Left lung (tissue), 10 donors: ENCODE data around the gene GET4. TPM values are rescaled to one million over a fixed set of nuclear protein-coding genes. Genes with fewer than 3 reads are reported as not detected.

Source experiments
- ATAC-seq: fragments of 200-7000 bp; cut with Tn5 transposase; one replicate; pipeline ENCODE4 v1.9.1; 2020; ENCODE audit warnings: moderate library complexity
- DNase-seq, 4 donors: peaks; one replicate each; pipeline ENCODE4 v3.0.0-alpha.2; 2013 to 2020
- H3K27ac ChIP-seq, 2 donors: fragments of 200-600 bp; sonication (generic) in 1 of 2; one replicate each; pipeline versions ENCODE4 v1.5.0 to v1.8.0; 2020 to 2021
- H3K27me3 ChIP-seq, 2 donors: fragments of 200-600 bp; sonication (generic) in 1 of 2; one replicate each; pipeline versions ENCODE4 v1.5.0 to v1.8.0; 2020 to 2021
- H3K36me3 ChIP-seq, 2 donors: fragments of 200-600 bp; sonication (generic) in 1 of 2; one replicate each; pipeline versions ENCODE4 v1.5.0 to v1.8.0; 2020 to 2021
- H3K4me1 ChIP-seq, 2 donors: fragments of 200-600 bp; one replicate each; pipeline ENCODE4 v1.8.0; 2021
- H3K4me3 ChIP-seq, 2 donors: fragments of 200-600 bp; sonication (generic) in 1 of 2; one replicate each; pipeline versions ENCODE4 v1.5.0 to v1.8.0; 2020 to 2021; ENCODE audit warnings: mild to moderate bottlenecking in 1 of 2
- H3K9me3 ChIP-seq, 2 donors: fragments of 200-600 bp; sonication (generic) in 1 of 2; one replicate each; pipeline versions ENCODE4 v1.5.0 to v1.8.0; 2020 to 2021
- CTCF ChIP-seq, 2 donors: fragments of 200-600 bp; sonication (generic) in 1 of 2; IDR thresholded peaks; one replicate each; pipeline versions ENCODE4 v1.5.0 to v1.8.0; 2021; ENCODE audit warnings: antibody characterized with exemption in 2 of 2
- intact Hi-C, 2 donors: fragments of 100-400 bp; cut with DNase I; formaldehyde crosslinking; loops; one replicate each; pipeline versions ENCODE4 v1.11.2 to v1.14.2; 2022
- polyA plus RNA-seq, 6 donors: library from polyadenylated mRNA; unstranded; fragments of 120-200 nt; gene quantifications; one replicate each; pipeline ENCODE4 v1.2.1, GENCODE V29; 2013; ENCODE audit not compliant: insufficient read length in 6 of 6
- total RNA-seq, 2 donors: library from RNA; stranded (reverse); fragmentation: NEBNext Ultra II Directional; extraction: Animal tissue kit (Norgen Biotek cat#: 25700); gene quantifications; one replicate each; pipeline ENCODE4 v1.2.1, GENCODE V29; 2021
- donor health status: DM: no; HTN: yes; CAD: no.
- donor health status: DM: no; HTN: no; CAD: no.

The GET4 gene
- total and polyA plus RNA-seq, 8 donors: 25.0 to 39.0 (median 31.1) TPM

DNA sequence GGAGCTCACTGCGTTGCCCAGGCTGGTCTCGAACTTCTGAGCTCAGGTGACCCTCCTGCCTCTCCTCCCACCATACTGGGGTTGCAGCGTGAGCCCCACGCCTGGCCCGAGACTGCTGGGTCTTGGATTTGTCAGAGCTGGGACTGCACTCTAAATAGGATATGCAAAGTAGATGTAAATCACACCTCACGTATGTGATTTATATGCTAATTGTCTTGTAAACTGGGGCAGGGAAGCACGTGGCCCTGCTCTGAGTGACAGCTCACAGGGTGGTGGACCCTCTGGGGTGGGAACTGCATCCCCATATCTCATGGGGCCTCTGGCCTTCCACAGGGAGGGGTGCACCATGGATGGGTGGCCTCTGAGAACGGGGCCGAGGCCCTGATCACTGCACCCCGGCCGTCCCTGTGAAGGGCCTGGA lies 34.1 kb downstream of the GET4 start:
- peak in 1 of 4 donors; percentile 55 for DNase-seq
- no peaks in the 10 kb centered on the region for H3K36me3 ChIP-seq
- TF ChIP-seq CTCF (IDR thresholded peaks at IDR 0.05): no peak
- intact Hi-C loops: loop anchor here in 1 of 2 donors (5.0 kb wide), 1 partner anchor 42 kb away; the partner anchor contains the start of gene ADAP1
- peaks cover 0 to 22% of the 10 kb centered on the region in 2 donors for H3K27me3 ChIP-seq
- no peak for ATAC-seq
- peak overlapping the region in 1 of 2 donors; percentile 45 for H3K27ac ChIP-seq
- no peak overlapping the region for H3K4me3 ChIP-seq
- H3K4me1 ChIP-seq: peaks cover 0 to 37% of the 10 kb centered on the region in 2 donors
- H3K9me3 ChIP-seq: no peaks in the 10 kb centered on the region

DNA sequence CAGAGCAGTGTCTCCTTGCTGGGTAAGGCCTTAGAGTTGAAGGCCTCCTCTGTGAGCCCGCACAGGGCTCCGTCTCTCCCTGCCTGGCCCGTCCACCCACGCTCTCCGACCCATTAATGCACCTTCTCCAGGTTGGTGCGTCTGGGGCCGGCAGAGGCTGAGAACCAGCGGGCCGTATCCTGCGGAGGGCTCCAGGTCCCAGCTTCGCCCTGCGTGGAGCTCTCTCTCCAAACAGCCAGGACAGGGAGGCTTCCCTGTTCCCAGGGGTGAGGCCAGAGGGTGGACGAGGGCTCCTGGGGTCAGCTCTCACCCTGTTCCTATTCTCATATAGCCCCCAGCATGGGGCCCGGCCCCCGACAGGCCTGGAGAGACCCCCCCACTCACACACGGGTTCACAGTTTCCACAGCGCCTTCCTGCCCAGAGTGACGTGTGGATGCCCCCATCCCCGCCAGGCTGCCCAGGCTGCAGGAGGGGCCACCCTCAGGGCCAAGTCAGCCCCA lies 34.6 kb downstream of the GET4 start:
- DNase-seq (peak in 1 of 4 donors; percentile 72), ATAC-seq (no peak)
- TF ChIP-seq CTCF (IDR thresholded peaks at IDR 0.05): no peak
- peaks cover 0 to 37% of the 10 kb centered on the region in 2 donors for H3K4me1 ChIP-seq
- no peaks in the 10 kb centered on the region for H3K9me3 ChIP-seq
- no peak overlapping the region for H3K27ac ChIP-seq
- intact Hi-C loops: loop anchor here in 1 of 2 donors (5.0 kb wide), 1 partner anchor 41 kb away; the partner anchor contains the start of gene ADAP1
- H3K27me3 ChIP-seq: peaks cover 0 to 22% of the 10 kb centered on the region in 2 donors
- H3K4me3 ChIP-seq: no peak overlapping the region
- no peaks in the 10 kb centered on the region for H3K36me3 ChIP-seq

GRCh38 chr7:911791-912480 lies 35.6 kb downstream of the GET4 start:
- peak in 1 of 4 donors; percentile 54 for DNase-seq
- intact Hi-C loops: loop anchor here in 1 of 2 donors (5.0 kb wide), 1 partner anchor 40 kb away; the partner anchor contains the start of gene ADAP1
- ATAC-seq: no peak
- TF ChIP-seq CTCF (IDR thresholded peaks at IDR 0.05): no peak
- Histone ChIP-seq H3K4me3 (no peak overlapping the region), H3K27ac (no peak overlapping the region), H3K27me3 (peaks cover 0 to 22% of the 10 kb centered on the region in 2 donors), H3K36me3 (no peaks in the 10 kb centered on the region), H3K4me1 (peaks cover 0 to 41% of the 10 kb centered on the region in 2 donors), H3K9me3 (no peaks in the 10 kb centered on the region)

DNA sequence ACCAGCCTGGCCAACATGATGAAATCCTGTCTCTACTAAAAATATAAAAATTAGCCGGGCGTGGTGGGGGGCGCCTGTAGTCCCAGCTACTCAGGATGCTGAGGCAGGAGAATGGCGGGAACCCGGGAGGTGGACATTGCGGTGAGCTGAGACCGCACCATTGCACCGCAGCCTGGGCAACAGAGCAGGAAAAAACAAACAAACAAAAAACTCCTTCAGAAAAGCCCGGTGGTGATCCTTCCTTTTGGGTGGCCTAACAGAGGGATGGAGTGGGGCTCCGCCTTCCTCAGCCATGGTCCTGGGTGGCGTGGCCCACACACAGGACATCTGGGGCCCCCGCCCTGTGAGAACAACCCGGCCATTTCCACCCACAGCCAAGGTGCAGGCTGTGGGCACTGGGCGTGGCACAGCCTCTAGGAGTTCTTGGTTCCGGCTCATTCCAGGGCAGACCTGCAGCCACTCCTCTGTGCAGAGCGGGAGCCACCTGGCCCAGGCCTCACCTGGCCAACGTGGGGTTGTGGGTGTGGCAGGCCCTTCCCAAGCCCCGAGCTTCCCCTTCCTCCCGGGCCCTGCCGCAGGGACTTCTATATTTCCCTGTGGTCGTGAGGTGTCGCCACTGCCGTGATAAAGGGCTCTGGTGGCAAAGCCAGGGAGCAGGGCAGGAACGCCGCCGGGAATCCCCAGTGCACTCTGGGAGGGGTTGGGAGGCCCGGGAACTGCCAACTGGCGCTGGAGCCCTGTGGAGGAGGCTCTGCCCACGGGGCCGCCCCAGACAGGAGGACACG lies 37.6 kb downstream of the GET4 start:
- no peak for TF ChIP-seq CTCF (IDR thresholded peaks at IDR 0.05)
- intact Hi-C loops: loop anchor here in 1 of 2 donors (5.0 kb wide), 1 partner anchor 38 kb away; the partner anchor contains the start of gene ADAP1
- peak; percentile 51 for ATAC-seq

More for the DNA sequence above, 37.6 kb downstream of the GET4 start:
- peaks cover 0 to 10% of the 10 kb centered on the region in 2 donors for H3K27me3 ChIP-seq
- peak in 1 of 4 donors; percentile 81 for DNase-seq
- H3K4me1 ChIP-seq: peaks cover 0 to 39% of the 10 kb centered on the region in 2 donors
- H3K4me3 ChIP-seq: no peak overlapping the region
- no peaks in the 10 kb centered on the region for H3K36me3 ChIP-seq
- no peaks in the 10 kb centered on the region for H3K9me3 ChIP-seq
- no peak overlapping the region for H3K27ac ChIP-seq
